Glomerular visceral epithelial cell (primary cell): ENCODE measurements around the gene SLC3A2.
"Not testable (repeated sequence)": the region's sequence is repeated elsewhere in the genome, so short reads cannot be mapped to it uniquely, and the experiment has no call there.

Experiments
- DNase-seq: peaks from one replicate; pipeline ENCODE4 v3.0.0-alpha.2; 2016; ENCODE audit errors: extremely low spot score

Gene SLC3A2

GRCh38 chr11:62930666-62931065 is 50.0 kb downstream of the SLC3A2 start:
- no peak for DNase-seq

GRCh38 chr11:62931499-62932278 is 51.0 kb downstream of the SLC3A2 start:
- no peak for DNase-seq

GRCh38 chr11:62933285-62933684 is 52.6 kb downstream of the SLC3A2 start:
- DNase-seq = no peak

- no peak for DNase-seq
These were observed 53.2 kb downstream of the SLC3A2 start for GRCh38 chr11:62933750-62934495.

GRCh38 chr11:62934496-62934785 is 53.7 kb downstream of the SLC3A2 start:
- no peak for DNase-seq

- not testable (repeated sequence) for DNase-seq
These were observed 56.8 kb downstream of the SLC3A2 start for GRCh38 chr11:62937528-62937927.
